DND-41 (cell line): ENCODE results near the gene PRXL2B.

Source experiments
- EZH2 ChIP-seq: IDR thresholded peaks from 3 replicates; pipeline ENCODE4 v1.6.1; 2012; ENCODE audit warnings: borderline replicate concordance, low read depth, mild to moderate bottlenecking, moderate library complexity, low read length, inconsistent platforms; ENCODE audit not compliant: severe bottlenecking
- TF ChIP-seq, protein P1 (sequence below): IDR thresholded peaks from 2 replicates; pipeline ENCODE4 v1.5.1; 2012; ENCODE audit warnings: borderline replicate concordance, low read length, moderate library complexity, mild to moderate bottlenecking; ENCODE audit not compliant: poor library complexity, severe bottlenecking; ENCODE audit errors: extremely low read depth

DNA sequence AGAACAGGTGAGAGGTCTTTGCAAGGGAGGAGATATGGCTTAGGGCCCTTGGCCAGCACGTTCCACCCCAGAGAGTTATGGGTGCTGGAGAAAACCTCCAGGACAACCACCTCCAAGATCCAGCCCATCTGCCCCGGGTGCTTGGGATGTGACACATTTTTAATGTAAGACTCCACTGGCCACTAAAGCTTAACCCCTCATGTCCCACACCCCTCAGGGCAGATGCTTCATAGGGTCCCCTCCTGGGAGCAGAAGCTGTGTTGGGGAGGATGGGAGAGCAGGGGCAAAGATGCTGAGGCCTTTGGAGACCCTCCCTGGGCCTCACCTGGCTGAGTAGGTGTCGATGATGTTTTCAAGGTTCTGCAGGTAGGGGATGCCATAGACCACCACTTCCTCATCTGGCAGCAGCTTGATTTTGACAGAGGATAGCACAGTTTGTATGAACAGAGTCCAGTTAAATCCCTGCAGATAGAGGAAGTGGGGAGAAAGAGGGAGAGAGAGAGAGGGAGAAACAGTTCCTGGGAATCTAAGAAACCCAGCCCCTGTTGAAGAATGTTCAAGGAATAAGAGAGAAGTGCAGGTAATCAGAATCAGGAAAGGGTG is 11.9 kb downstream of the PRXL2B start:
- TF ChIP-seq, protein P1, sequence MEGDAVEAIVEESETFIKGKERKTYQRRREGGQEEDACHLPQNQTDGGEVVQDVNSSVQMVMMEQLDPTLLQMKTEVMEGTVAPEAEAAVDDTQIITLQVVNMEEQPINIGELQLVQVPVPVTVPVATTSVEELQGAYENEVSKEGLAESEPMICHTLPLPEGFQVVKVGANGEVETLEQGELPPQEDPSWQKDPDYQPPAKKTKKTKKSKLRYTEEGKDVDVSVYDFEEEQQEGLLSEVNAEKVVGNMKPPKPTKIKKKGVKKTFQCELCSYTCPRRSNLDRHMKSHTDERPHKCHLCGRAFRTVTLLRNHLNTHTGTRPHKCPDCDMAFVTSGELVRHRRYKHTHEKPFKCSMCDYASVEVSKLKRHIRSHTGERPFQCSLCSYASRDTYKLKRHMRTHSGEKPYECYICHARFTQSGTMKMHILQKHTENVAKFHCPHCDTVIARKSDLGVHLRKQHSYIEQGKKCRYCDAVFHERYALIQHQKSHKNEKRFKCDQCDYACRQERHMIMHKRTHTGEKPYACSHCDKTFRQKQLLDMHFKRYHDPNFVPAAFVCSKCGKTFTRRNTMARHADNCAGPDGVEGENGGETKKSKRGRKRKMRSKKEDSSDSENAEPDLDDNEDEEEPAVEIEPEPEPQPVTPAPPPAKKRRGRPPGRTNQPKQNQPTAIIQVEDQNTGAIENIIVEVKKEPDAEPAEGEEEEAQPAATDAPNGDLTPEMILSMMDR, result no peak
- TF ChIP-seq EZH2, result no peak
